ENCODE data around the gene ATXN1.

Gene ATXN1

GRCh38 chr6:16305246-16305725, 456.0 kb downstream of the ATXN1 start:
- no peak for DNase-seq (ENCODE audit: low spot score)

GRCh38 chr6:16302721-16303552, 458.3 kb downstream of the ATXN1 start:
- DNase-seq (ENCODE audit: low spot score): no peak

DNA sequence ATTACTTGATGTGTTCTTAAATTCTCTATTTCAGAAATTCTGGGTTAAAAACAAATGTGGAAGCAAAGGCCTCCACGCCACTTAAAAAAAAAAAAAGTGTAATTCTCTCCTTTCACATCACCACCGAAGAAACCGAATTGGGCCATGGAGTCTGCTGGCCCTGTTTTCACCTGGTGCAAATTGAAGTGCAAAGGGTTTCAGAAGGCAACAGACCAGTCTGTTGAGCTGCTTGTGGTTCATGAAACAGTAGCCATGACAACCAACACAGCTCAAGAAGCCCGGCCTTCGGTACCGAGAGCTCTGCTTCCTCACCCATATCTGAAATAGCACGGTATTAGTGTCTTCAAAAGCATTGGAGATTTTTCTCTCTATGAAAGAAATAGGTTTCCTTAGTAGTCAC, 459.7 kb downstream of the ATXN1 start:
- DNase-seq (ENCODE audit: low spot score): no peak

GRCh38 chr6:16299861-16300260, 461.4 kb downstream of the ATXN1 start:
- no peak for DNase-seq (ENCODE audit: low spot score)

- DNase-seq (ENCODE audit: low spot score): no peak
Measured at GRCh38 chr6:16296061-16296670, 465.1 kb downstream of the ATXN1 start.

DNA sequence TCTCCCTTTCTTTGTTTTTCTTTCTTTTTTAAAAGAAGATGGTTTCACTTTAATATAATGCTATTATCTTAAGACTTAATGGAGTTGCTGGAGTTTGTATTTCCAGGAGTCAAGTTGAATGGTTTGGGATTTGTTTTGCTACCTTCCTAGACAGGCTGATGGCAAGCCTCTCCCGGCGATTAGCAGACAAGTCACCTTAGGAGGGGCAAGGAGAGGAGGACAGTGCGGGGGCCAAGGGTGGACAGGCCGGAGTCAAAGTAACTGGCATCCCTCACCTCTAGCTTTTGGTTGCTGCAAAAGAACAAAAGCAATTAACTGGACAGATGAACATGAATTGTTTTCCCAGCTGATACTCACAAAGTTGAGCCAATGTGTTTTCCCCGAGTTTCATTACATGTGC, 465.8 kb downstream of the ATXN1 start:
- no peak for DNase-seq (ENCODE audit: low spot score)

DNA sequence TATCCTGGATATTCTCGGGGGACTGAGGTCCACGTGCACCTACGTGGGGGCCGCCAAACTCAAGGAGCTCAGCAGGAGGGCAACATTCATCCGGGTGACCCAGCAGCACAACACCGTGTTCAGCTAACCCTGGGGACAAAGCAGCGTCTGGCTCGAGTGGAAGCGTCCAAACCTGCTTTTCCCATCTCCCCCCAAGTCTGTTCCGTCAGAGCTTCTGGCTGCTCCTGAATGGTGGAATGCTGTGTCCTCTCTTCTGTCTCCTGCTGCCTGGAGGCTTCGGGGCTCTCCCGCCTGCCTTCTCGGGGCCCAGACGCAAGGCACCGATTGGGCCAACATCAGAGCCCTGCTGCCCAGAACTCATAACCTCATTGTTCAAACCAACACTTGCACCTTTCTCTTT, 466.2 kb downstream of the ATXN1 start:
- DNase-seq (ENCODE audit: low spot score): no peak

- no peak for DNase-seq (ENCODE audit: low spot score)
Measured at GRCh38 chr6:16294371-16294770, 466.9 kb downstream of the ATXN1 start.

DNA sequence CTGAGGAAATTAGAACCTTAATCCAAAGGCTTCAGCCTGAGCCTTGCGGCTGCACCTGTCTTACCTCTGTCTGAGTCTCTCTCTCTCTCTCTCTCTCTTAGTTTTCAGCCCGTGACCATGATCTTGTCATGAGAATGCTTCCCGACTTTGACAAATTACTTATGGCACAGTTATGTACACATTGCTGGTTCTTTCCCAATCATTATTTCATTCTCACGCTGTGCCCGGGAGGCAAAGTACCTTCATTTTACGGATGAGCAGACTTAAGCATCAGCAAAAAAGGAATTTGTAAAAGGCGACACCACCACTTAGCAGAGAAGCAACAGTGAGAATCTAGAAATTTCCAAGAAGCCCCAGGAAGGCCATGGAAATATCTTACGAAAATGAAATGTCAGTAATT, 468.3 kb downstream of the ATXN1 start:
- no peak for DNase-seq (ENCODE audit: low spot score)

- DNase-seq (ENCODE audit: low spot score): no peak
Measured at GRCh38 chr6:16292432-16292831, 468.8 kb downstream of the ATXN1 start.

GRCh38 chr6:16291739-16292138, 469.5 kb downstream of the ATXN1 start:
- no peak for DNase-seq (ENCODE audit: low spot score)

- no peak for DNase-seq (ENCODE audit: low spot score)
Measured at GRCh38 chr6:16288163-16288562, 473.1 kb downstream of the ATXN1 start.

DNA sequence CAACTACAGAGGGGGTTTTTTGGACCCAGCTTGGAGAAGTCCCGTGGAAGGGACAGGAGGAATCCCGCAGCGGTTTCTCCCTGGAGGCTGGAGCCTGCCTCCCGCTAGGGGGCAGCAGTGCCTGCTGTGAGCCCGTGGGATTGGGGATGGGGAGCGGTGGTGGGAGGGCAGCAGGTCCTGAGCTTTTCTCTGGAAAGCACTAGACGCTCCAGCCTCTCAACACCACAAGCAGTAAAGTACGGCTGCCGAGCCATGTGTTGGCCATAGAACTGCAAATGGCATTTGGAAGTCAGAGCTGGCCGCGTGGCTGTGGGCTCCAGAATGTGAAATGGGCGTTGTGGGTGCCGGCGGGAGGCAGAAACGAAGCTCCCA, 475.1 kb downstream of the ATXN1 start:
- peak; percentile 87 for DNase-seq (ENCODE audit: low spot score)

DNA sequence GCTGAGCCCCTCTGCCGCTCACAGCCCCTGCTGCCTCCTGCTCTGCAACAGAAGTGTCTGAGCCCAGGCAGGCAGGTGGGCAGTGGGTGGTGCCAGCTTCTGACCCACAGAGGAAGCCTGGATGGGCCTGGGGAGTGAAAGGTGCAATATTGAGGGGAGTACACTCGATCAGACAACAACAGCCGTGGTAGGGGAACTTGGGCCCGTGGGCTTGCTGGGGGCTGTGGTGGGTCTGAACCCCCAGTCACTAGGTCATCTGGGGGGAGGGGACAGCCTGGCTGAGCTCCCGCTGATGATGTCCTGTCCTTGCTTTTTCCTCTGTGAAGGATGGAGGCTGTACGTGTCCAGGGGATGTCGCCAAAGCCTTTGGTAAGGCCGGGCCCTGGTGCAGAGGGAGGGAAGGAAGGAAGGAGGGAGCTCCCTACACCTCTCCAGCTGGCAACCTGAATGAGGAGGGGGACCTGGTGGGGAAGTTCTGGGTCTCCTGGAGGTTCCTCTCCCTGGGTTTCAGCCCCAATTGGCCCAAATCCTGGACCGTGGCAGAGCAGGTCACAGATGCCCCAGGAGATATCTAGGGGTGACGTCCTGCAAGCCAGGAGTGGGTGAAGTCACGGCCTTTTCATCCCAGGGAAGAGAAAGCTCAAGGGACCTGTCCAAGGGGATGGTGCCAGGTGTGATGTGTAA, 475.7 kb downstream of the ATXN1 start:
- DNase-seq (ENCODE audit: low spot score): no peak

- DNase-seq (ENCODE audit: low spot score): no peak
Measured at GRCh38 chr6:16284472-16284871, 476.8 kb downstream of the ATXN1 start.

GRCh38 chr6:16282370-16282769, 478.9 kb downstream of the ATXN1 start:
- no peak for DNase-seq (ENCODE audit: low spot score)

- DNase-seq (ENCODE audit: low spot score): no peak
Measured at GRCh38 chr6:16279243-16279642, 482.0 kb downstream of the ATXN1 start.

GRCh38 chr6:16278750-16279149, 482.5 kb downstream of the ATXN1 start:
- no peak for DNase-seq (ENCODE audit: low spot score)

- DNase-seq (ENCODE audit: low spot score): no peak
Measured at GRCh38 chr6:16278048-16278724, 483.1 kb downstream of the ATXN1 start.

DNA sequence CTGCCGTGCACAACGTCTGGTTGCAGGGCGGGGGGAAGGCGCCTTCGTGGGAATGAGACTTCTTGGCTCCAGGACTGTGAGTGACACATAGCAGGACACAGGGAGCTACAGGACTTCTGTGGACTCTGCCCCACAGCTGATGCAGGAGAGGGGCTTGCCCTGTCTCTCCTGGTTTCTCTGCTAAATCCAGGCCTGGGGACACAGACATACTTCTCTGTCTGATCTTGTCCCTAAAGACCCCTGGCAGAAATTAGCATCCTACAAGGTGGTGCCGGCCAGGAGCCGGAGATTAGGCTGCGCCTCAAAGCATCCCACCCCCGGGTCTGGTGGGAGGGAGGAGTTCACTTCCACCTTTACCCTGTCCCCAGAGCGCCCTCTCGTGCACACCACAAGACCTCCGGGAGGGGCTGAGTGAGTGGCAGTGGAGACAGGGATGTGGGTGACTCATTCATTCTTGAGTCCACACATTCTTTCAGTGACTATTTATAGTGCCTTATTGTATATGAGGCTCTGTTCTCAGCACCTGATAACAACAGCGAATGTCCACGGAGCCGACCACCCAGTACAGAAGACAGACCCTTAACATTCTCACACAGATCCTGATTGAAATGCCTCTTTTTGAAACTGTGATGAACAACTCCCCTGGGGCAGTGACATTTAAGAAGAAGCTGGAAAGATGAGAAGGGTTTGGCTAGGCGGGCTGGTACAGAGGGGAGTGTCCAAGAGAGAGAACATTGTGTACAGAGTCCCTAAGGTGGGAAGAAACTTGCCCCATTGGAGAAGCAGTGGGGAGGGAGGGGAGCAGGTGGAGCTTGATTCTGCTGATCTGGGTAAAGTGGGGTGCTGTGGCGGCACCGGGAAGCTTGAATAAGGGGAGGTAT, 483.9 kb downstream of the ATXN1 start:
- DNase-seq (ENCODE audit: low spot score): peak; percentile 92

DNA sequence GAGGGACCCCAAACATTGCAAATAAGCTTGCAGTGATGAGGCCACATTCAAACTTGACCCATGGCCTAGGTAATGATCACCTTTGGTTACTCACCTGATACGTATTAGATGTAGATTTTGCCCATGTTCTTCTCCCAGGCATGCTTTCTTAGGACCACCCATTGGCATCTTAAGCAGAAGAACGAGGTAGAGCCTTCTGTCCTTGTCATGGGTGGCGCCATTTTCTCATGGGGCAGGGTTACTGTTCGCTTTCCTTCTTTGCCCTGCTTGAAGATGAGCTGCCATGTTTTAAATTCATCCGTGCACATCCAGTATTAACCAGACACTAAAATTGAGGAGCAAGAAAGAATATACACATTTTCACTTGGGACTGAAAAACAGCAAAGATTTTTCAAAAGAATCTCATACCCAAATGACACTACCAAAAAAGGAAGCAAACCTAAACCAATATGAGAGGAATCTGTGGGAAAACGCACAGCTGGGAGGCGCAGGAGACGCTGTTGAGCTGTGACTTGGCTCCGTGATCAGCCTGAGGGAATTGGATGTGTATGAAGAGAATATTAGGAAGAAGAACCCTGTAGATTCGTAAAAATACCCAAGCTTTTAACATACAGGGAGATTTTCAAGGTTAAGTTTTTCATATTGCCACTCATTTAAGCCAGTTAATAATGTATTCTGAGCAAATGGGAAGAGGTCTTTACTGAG, 486.2 kb downstream of the ATXN1 start:
- DNase-seq (ENCODE audit: low spot score): no peak
